Loucy (cell line): ENCODE measurements around the gene IL20.

ENCODE experiments used
- EZH2phosphoT487 ChIP-seq: fragments of 200-600 bp; IDR thresholded peaks from 2 replicates; pipeline ENCODE4 v1.6.1; 2018; ENCODE audit warnings: antibody characterized with exemption, mild to moderate bottlenecking, moderate library complexity, borderline replicate concordance
- TF ChIP-seq, protein P1 (sequence below): fragments of 200-600 bp; sonication (generic); conservative IDR thresholded peaks from 2 replicates; pipeline ENCODE4 v1.5.1; 2014; ENCODE audit warnings: mild to moderate bottlenecking, antibody characterized with exemption, low read length

DNA sequence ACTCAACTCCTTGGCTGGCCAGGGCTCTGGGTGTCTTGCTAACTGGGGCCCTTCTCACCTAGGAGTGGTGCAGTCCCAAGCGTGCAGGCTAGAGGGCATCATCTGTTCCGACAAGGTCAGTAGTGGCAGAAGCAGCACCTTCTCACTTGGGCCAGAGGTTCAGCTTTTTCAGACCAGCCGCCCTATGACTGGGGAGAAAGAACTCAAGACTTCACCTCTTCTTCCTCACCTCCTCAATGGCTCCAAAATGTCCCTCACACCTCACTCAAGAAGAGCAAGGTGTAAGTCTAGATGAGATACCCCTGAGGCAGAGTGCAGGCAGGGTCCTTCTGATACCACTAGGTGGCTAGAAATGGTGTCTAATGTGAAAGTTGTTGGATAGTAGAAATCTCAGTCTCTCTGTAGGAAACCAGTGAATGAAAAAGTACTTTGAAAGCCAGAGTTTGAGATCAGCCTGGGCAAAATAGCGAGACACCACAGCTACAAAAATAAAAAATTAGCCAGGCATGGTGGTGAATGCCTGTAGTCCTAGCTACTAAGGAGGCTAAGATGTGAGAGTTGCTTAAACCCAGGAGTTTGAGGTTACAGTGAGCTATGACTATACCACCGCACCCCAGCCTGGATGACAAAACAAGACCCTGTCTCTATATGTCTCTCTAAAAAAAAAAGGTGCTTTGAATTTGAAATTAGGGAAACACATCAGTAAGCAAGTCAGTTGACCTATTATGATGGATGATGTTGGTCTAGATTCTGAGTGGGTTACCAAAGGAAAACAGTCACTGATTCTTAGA, 8.6 kb upstream of the IL20 start:
- TF ChIP-seq, protein P1, sequence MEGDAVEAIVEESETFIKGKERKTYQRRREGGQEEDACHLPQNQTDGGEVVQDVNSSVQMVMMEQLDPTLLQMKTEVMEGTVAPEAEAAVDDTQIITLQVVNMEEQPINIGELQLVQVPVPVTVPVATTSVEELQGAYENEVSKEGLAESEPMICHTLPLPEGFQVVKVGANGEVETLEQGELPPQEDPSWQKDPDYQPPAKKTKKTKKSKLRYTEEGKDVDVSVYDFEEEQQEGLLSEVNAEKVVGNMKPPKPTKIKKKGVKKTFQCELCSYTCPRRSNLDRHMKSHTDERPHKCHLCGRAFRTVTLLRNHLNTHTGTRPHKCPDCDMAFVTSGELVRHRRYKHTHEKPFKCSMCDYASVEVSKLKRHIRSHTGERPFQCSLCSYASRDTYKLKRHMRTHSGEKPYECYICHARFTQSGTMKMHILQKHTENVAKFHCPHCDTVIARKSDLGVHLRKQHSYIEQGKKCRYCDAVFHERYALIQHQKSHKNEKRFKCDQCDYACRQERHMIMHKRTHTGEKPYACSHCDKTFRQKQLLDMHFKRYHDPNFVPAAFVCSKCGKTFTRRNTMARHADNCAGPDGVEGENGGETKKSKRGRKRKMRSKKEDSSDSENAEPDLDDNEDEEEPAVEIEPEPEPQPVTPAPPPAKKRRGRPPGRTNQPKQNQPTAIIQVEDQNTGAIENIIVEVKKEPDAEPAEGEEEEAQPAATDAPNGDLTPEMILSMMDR: peak; percentile 86
- no peak for TF ChIP-seq EZH2phosphoT487
